ENCODE data around the gene EPHA8.

DNA sequence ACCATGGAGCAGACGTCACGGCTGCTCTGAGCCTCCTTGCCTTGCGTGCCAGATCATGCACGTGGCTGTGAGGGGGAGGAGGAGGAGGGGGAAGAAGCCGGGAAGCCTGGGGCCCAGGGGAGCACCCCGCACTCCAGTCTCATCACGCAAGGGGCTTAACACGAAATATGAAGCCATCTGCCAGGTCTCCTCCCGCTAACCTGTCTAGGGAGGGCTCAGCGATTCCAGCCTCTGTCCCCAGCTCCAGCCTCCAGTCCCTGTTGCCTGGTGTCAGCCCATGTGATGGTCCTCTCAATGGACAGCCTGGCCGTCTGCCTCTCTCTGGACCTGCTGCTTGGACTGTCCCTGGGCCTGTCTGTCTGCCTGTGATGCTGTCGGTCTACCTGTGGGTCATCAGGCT lies 50.7 kb downstream of the EPHA8 start:
- TF ChIP-seq ZNF780A (CRISPR knock-in tag; IDR thresholded peaks at IDR 0.05) (no peak), LEF1 (IDR thresholded peaks at IDR 0.05) (no peak), IRF1 (CRISPR knock-in tag; IDR thresholded peaks at IDR 0.05; ENCODE audit: borderline replicate concordance) (no peak), CTCF (IDR thresholded peaks at IDR 0.05 in 2 of 3, conservative IDR thresholded peaks at IDR 0.05 in 1 of 3; ENCODE audit: insufficient read depth in 2 of 3, low read depth in 1 of 3, low read length in 3 of 3) (no peak), ETV6 (IDR thresholded peaks at IDR 0.05; ENCODE audit: borderline replicate concordance in 1 of 2, low read depth in 2 of 2, low read length in 1 of 2) (no peak), ETV6 (CRISPR knock-in tag; IDR thresholded peaks at IDR 0.05; ENCODE audit: borderline replicate concordance) (no peak)
- TF ChIP-seq, protein P1, sequence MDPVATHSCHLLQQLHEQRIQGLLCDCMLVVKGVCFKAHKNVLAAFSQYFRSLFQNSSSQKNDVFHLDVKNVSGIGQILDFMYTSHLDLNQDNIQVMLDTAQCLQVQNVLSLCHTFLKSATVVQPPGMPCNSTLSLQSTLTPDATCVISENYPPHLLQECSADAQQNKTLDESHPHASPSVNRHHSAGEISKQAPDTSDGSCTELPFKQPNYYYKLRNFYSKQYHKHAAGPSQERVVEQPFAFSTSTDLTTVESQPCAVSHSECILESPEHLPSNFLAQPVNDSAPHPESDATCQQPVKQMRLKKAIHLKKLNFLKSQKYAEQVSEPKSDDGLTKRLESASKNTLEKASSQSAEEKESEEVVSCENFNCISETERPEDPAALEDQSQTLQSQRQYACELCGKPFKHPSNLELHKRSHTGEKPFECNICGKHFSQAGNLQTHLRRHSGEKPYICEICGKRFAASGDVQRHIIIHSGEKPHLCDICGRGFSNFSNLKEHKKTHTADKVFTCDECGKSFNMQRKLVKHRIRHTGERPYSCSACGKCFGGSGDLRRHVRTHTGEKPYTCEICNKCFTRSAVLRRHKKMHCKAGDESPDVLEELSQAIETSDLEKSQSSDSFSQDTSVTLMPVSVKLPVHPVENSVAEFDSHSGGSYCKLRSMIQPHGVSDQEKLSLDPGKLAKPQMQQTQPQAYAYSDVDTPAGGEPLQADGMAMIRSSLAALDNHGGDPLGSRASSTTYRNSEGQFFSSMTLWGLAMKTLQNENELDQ (CRISPR knock-in tag; IDR thresholded peaks at IDR 0.05; ENCODE audit: borderline replicate concordance): no peak

Data from K562 (cell line).